22Rv1 (cell line): ENCODE data around the gene SH3BGRL2.

Experiments
- CTCF ChIP-seq: fragments of 450-650 bp; IDR thresholded peaks from 2 replicates; pipeline ENCODE4 v1.5.1; 2017; ENCODE audit warnings: mild to moderate bottlenecking
- ZFX ChIP-seq: fragments of 450-650 bp; IDR thresholded peaks from 2 replicates; pipeline ENCODE4 v1.6.1; 2017; ENCODE audit warnings: antibody characterized with exemption, borderline replicate concordance

- no peak for TF ChIP-seq CTCF
- no peak for TF ChIP-seq ZFX
Observed at GRCh38 chr6:79605061-79605460, 26.1 kb upstream of the SH3BGRL2 start.
